ENCODE data around the gene SIPA1L3.

DNA sequence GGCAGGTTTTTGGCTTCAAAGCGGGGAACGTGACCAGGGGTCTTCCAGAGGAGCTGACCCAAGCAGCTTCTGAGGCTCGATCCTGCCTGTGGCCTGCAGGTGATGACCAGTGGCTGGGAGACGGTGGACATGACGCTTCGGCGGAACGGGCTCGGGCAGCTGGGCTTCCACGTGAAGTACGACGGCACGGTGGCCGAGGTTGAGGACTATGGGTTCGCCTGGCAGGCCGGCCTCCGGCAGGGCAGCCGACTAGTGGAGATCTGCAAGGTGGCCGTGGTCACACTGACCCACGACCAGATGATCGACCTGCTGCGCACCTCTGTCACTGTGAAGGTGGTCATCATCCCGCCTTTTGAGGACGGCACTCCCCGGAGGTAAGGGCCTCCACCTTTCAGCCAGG is 223.4 kb downstream of the SIPA1L3 start:
- TF ChIP-seq, protein P1, sequence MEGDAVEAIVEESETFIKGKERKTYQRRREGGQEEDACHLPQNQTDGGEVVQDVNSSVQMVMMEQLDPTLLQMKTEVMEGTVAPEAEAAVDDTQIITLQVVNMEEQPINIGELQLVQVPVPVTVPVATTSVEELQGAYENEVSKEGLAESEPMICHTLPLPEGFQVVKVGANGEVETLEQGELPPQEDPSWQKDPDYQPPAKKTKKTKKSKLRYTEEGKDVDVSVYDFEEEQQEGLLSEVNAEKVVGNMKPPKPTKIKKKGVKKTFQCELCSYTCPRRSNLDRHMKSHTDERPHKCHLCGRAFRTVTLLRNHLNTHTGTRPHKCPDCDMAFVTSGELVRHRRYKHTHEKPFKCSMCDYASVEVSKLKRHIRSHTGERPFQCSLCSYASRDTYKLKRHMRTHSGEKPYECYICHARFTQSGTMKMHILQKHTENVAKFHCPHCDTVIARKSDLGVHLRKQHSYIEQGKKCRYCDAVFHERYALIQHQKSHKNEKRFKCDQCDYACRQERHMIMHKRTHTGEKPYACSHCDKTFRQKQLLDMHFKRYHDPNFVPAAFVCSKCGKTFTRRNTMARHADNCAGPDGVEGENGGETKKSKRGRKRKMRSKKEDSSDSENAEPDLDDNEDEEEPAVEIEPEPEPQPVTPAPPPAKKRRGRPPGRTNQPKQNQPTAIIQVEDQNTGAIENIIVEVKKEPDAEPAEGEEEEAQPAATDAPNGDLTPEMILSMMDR (IDR thresholded peaks at IDR 0.05; ENCODE audit: low read depth, low read length): no peak
- no peak for TF ChIP-seq EZH2phosphoT487 (IDR thresholded peaks at IDR 0.05; ENCODE audit: low read depth)

Measured in OCI-LY3 (cell line).